Astrocyte (in vitro differentiated cells and primary cell): ENCODE results near the gene NIT1.

Experiments
- CTCF ChIP-seq: IDR thresholded peaks from 2 replicates; pipeline ENCODE4 v1.5.1; 2011; ENCODE audit warnings: low read depth, mild to moderate bottlenecking, inconsistent platforms, low read length, moderate library complexity; ENCODE audit not compliant: insufficient read depth
- EZH2 ChIP-seq: IDR thresholded peaks from 2 replicates; pipeline ENCODE4 v1.6.1; 2012; ENCODE audit warnings: mild to moderate bottlenecking, low read length, inconsistent platforms; ENCODE audit not compliant: insufficient read depth

- TF ChIP-seq CTCF (no peak), EZH2 (no peak)
These were observed 51.0 kb downstream of the NIT1 start for GRCh38 chr1:161168906-161169305.
